GM10266 (cell line): ENCODE data around the gene RPS15.

ENCODE experiments used
- DNase-seq: peaks from one replicate; pipeline ENCODE4 v3.0.0; 2012; ENCODE audit errors: extremely low spot score
- TF ChIP-seq, protein P1 (sequence below): IDR thresholded peaks from 2 replicates; pipeline ENCODE4 v1.5.1; 2012; ENCODE audit warnings: mild to moderate bottlenecking, low read depth; ENCODE audit not compliant: control insufficient read depth, insufficient read depth; ENCODE audit errors: missing control alignments

RPS15 gene

GRCh38 chr19:1422943-1423342 lies 15.3 kb upstream of the RPS15 start:
- no peak for DNase-seq
- TF ChIP-seq, protein P1, sequence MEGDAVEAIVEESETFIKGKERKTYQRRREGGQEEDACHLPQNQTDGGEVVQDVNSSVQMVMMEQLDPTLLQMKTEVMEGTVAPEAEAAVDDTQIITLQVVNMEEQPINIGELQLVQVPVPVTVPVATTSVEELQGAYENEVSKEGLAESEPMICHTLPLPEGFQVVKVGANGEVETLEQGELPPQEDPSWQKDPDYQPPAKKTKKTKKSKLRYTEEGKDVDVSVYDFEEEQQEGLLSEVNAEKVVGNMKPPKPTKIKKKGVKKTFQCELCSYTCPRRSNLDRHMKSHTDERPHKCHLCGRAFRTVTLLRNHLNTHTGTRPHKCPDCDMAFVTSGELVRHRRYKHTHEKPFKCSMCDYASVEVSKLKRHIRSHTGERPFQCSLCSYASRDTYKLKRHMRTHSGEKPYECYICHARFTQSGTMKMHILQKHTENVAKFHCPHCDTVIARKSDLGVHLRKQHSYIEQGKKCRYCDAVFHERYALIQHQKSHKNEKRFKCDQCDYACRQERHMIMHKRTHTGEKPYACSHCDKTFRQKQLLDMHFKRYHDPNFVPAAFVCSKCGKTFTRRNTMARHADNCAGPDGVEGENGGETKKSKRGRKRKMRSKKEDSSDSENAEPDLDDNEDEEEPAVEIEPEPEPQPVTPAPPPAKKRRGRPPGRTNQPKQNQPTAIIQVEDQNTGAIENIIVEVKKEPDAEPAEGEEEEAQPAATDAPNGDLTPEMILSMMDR, result no peak

GRCh38 chr19:1423436-1424191 lies 14.6 kb upstream of the RPS15 start:
- TF ChIP-seq, protein P1, result no peak

GRCh38 chr19:1424192-1424955 lies 13.8 kb upstream of the RPS15 start:
- TF ChIP-seq, protein P1, result no peak
- DNase-seq, result no peak

More at GRCh38 chr19:1423436-1424191, 14.6 kb upstream of the RPS15 start:
- DNase-seq, result no peak

DNA sequence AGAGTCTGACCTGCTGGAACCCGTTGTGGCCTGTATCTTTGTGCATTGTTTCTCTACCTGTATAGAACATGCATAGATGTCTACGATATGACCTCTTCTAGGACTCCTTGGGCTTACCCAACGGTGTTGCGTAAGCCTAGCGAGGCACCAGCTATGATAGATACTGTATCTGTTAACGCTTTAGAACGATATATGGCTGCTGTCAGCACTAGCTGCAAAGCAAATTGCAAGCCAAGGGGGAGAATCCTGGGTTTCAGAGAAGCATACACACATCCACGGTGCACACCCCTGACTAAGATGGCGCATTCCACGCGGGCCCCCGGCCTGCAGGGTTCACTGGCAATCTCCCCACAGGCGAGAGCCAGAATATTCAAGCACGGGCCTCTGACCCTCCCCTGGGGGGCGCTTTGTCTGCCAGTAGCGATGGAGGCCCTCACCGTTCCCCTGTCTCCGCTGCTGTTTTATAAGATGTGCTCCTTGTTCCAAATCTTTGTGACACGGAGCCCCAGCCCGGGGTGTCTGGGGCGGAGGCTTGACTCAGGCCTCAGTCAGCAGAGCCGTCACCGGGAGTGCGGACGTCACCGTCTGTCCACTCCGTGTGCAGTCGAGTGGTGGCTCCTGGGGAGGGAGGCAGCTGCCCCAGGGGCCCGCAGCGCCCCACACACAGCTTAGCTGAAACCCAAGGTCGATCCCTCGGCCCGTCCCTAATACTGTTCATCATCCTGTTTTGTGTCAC lies 12.9 kb upstream of the RPS15 start:
- DNase-seq, result no peak
- TF ChIP-seq, protein P1, result no peak

DNA sequence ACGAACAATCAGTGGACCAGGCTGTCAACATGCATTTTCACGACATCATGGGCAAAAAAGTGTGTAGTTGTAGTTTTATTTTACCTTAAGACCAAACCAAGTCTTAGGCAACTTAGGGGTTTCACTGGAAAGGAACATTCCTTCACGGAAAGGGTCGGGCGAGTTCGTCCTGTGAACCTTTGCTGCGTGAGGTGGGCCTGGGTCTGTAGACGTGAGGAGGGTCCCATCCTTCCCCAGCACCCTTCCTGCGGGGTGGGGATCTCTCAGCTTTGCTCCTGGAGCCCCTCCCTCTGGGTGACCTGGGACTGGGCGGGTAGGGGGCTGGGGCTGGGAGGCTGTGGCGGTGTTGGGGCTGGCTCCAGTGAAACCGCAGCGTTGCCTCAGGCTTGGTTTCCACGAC lies 12.3 kb upstream of the RPS15 start:
- TF ChIP-seq, protein P1, result no peak
- DNase-seq, result no peak

DNA sequence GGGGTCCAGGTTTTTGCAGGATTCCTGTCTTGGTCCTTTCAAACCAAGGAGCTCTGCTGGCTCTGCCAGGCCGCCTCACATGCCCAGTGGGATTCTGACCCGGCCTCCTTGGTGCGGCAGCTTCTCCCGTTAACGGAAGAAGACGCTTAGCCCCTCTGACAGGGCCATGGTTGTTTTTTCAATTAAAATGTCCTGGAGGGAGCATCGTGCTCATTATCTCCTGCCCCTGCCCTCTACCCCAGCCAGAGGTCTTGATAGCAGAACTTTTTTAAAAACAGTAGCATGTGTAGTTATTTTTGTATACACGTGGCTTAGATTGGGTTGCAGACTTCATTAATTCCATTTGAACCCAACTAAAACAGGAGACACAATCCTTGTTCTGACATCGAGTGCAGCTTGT lies 11.5 kb upstream of the RPS15 start:
- DNase-seq, result no peak
- TF ChIP-seq, protein P1, result no peak
